ENCODE data around the gene ADAP1.

ADAP1 gene

DNA sequence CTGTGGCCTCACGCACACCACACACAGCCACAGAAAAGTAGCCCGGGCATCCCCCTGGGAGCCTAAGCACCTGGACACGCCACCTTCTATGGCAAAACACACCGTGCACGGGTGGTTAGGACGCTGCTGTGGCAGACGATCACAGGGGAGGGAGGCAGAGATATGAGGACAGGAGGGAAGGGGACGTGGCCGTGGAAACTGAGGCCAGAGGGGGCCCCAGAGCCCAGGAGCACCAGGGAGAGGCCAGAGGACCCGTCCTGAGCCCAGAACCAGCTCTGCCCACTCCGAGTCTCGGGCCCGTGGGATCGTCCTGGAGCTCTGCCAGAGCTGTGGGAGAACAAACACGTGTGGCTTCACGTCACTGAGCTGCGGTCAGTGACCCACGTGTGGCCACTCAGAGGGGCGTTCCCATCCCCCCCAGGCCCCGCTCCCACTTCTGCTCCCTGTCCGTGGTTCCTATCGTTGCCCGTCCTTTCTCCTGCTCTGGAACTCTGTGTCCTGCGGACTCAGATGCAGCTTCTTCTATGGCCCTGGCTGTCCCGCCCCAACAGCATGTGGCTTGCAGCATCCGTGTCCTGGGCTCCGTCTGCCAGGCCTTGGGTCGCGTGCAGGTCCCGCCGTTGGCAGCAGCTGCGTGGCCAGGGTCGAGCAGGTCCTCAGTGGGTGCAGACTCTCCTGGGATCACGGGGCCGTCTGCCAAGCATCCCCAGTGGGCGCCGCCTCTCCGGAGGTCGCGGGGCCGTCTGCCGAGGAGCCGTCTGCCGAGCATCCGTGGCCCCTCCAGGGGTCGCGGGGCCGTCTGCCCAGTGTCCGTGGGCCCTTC, 47.1 kb downstream of the ADAP1 start:
- no peak for DNase-seq

DNA sequence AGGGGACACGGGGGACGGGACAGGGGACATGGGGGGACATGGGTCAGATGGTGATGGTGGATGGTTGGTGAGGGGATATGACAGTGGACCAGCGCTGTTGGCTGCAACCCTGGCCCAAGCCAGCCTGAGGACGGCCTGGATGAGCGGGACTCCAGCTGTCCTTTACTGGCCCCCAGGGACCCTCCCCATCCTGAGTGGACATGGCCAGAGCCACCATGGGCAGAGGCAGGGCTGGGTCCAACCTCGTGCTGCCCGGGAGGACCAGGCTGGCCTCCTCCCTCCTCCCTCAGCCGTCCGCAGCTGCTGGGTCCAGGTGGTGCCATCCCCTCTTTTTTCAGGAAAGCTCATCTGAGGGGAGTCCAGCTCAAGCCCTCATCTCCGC, 47.7 kb downstream of the ADAP1 start:
- DNase-seq: no peak

DNA sequence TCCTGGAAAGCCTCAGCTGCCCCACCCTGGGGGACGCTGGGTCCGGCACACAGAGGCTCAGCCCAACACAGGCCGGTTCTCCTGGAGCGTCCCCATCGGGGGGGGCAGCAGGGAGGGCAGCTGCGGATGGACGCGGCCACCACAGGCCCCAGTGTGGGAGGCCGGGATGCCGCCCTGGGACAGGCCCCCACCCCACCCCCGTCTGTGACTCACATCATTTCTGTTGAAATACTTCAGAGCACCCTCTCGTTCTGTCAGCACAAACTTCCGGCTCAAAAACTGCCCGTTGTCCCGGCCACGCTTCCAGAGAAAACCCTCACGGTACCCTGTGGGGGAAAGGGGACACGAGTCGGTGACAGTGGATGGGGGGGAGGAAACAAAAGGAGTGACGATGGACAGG, 49.6 kb downstream of the ADAP1 start:
- no peak for DNase-seq

DNA sequence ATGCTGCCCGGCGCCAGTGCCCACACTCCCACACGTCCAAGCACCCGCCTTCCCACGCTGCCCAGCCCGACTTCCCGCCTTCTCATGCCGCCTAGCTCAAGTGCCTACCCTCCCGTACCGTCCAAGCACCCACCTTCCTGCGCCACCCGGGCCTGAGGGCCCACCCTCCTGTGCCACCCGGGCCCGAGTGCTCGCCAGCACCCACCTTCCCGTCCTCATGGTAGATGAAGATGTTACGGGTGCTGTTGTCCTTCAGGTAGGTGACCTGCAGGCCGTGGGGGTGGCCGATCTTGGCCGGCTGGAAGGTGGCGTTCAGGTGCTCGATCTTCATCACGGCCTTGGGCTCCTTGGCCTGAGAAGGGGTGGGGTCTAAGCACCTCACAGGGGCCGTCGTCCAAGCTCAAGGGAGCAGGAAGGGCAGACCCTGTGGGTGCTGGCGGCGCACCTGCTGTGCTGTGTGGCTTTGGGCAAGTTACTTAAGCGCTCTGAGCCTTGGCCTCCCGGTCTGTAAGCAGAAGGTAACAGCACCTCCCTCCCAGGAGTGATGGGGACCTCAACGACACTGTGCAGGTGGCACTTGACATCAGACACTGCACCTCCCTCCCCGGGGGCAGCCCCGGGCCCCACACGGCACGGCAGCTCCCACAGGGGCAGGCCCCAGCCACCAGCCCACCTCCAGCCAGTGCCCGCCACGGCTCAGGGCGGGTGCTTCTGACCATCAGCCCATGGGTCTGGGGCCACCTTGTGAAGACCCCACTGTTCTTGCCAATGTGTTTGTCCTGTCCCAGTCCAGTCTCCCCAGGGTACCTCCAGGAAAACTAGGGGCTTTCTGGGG, 50.3 kb downstream of the ADAP1 start:
- DNase-seq: no peak

DNA sequence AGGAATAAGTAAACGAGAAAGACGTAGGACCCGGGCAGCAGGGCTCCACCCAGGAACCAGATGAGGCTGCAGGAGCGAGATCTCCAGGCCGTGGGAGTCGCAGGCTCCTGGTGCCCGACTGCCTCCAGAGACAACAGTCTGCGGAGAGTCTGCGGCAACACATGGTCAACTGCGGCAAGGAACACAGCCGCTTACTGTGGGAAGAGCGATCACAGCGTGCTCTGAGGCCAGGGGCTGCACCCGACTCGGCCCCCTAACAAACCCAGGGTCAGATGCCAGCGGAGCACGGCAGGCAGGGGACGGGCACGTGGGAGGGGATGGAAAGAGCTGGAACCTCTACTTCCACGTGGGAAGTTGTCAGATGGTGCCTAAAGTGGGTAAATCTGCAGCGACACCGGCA, 51.5 kb downstream of the ADAP1 start:
- DNase-seq: no peak

DNA sequence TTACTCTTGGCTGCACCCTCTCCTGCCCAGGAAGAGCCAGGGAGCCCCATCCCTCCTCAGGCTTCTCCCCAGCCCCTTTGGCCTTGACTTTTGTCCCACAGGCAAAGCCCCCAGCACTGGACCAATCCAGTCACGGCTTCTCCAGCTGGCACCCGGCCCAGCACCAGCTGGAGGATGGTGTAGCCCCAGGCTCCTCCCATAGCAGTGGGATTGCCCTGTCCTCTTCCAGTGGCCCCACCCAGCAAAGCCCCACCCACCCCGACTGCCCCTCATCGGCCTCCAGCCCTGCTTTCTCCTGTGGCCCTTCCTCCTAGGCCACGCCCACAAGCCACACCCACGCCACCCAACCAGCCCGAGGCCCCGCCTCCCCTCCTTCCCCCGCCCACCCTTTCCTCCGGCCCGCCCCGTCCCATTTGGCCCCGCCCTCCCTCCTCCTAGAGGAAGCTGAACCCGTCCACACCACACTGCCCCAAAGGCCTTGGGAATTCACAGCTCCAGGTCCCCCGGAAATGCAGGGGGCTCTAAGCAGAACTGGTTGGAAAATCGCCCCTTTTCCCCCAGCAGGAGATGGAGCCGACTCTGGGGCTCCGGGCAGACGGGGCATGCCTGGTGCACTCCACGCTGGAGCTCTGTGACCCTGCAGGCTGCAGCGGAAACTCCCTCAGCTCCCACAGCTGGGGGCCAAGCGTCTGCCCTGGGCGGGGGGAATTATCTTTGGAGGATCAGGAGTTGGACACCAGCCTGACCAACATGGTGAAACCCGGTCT, 52.9 kb downstream of the ADAP1 start:
- DNase-seq: peak; percentile 55

DNA sequence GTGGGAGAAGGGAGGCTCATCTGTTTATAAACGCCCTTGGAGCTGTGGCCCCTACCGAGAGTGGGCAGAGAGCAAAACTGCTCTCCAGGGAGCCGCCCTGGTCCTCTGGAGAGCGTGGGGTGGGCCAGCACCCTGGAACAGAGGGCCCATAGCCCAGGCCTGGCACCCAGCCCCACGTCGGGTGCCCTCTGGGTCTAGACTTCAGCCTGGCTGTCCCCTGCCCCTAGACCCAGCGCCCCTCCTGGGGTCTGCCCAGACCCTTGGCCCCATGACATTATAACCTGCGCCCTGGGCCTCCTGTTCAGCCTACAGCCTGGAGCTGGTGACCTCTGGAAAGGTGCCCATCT, 53.5 kb downstream of the ADAP1 start:
- no peak for DNase-seq

DNA sequence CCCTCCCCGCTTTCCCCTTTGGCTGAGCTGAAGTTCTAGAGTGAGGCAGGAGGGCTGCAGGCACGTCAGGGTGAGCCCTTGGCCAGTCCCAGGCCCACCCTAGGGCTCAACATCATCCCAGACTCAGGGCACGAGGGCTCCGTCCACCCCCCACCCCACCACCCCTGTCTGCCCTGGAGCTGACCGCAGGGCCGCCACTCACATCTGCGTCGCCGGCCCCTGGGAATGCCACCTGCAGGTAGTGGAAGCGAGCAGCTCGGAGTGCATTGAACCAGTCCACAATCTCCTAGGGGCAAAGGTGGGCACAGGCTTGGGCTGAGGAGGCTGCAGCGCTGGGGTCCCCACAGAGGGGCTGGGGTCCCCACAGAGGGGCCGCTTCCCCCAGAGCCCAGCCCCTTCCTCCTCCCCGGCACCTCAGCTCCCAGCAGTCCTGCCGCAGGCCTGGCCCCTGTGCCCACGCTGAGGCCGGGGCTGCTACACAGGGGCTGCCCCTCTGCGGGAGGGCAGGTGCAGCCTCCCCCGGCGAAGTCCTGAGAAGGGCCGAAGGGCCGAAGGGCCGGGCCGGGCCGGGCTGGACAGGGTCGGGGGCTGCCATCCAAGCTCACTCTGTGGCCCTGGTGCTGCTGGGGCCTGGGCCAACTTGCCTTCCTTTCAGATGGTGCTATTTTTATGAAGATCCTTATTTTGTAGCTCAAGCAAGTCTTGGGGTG, 54.0 kb downstream of the ADAP1 start:
- no peak for DNase-seq

DNA sequence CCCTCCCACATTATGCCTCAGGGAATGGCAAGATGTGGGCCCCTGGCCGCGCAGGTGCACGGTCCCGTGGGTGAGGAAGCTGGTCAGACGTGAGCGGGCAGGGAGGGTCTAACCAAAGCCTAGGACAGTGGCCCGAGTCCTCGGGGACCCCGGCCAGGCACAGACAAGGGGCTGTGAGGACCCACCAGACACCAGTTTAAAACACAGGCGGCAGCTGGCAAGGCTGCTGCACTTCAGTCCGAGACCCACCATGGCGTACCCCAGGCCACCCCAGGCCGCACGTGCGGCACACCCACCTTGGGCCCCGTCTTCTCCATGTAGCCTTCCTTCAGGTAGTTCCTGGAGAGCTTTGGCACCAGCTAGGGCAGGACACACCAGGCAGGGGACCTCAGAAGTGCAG, 54.7 kb downstream of the ADAP1 start:
- DNase-seq: no peak

DNA sequence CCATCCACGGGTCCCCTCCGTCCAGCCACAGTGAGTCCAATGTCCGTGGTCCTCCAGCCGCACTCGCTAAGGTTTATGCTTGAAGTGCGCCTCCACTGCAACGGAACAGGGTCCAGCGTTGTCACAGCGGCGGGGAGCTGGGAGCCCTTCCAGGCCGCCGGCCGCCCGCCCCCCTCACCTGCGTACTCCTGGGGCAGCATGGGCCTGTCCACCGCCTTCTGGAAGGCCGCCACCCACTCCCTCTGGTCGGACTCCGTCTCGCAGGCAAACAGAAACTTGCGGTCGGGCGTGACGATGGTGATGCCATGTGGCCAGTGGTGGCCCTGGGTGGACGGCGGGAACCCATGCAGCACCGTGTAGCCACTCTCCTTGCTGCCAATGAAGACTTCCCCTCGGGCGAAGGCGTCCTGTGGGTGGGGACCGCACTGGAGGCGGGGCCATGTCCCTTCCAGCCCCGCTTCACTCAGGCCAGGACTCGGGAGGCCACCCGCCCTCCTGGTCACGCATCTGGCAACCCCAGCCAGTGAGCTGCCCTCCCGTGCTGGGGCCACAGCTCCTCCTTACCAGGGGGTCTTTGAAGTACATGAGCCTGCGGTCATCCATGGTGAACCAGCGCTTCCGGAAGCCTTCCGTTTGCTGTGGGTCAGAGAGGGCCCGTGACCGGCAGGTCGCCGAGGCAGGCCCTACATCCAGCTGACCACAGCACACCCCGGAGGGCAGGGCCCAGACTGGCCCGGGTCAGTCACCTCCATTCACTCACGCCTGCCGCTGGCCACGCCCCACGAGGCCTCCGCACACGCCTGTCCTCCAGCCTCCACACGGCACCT, 55.4 kb downstream of the ADAP1 start:
- DNase-seq: no peak

DNA sequence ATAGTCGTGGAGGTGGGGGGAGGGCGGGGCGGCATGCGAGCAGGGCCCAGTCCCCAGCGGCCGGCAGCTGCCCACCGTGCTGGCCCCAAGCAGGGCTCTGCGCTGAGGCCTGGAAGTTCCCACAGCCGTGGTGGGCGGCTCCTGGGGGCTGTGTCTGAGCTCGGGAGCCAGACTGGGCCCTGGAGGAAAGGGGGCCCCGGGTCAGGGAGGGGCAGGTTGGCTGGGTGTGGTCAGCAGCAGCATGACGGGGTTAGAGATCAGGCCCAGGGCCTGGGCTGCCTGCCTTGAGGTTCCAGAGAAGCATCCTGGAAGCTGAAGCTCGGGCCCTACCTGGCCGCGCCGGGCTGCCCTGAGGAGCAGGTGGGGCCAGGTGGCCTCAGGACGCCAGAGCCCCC, 56.0 kb downstream of the ADAP1 start:
- no peak for DNase-seq

DNA sequence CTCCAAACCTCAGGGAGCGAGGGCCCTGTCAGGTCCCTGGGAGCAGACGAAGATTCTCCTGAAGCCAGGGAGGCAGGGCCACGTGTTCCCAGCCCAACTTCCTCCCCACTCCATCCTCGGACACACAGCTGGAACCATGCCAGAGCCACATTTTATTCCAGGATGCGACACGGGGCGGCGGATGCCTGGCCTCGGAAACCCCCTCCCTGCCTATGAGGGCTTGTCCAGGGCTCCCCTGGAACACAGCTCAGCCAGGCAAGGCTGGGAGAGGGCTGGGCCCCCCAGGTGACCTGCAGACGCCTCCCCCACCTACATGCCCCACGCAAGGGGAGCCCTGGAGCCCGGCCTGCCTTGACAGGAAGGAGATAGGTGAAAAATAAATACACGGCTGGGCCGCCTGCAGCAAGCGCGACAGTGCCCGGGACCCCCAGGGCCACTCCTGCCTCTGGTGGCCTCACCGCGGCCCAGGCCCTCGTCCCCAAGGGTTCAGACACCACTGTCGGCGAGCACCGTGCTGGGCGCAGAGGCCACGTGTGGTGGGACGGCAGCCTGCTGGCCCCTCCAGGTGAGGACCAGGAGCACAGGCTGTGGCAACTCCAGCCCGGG, 56.6 kb downstream of the ADAP1 start:
- no peak for DNase-seq

DNA sequence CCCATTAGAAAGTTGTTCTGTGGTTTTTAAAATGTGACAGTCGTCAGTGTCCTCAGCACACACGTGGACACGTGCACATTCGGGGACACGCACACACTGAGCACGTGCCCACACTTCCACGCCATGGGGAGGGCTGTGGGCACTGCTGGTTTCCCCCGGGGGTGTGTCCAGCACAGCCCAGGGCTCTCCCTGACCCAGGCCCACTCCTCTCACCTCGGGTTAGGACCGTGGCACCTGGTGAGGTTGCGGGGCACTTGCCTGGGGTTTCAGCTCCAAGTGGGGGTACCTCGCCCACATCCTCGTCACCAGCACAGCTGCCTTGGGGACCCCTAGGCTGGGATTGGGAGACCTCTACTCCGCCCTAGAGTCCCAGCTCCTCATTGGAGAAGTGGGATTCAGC, 57.4 kb downstream of the ADAP1 start:
- DNase-seq: no peak

DNA sequence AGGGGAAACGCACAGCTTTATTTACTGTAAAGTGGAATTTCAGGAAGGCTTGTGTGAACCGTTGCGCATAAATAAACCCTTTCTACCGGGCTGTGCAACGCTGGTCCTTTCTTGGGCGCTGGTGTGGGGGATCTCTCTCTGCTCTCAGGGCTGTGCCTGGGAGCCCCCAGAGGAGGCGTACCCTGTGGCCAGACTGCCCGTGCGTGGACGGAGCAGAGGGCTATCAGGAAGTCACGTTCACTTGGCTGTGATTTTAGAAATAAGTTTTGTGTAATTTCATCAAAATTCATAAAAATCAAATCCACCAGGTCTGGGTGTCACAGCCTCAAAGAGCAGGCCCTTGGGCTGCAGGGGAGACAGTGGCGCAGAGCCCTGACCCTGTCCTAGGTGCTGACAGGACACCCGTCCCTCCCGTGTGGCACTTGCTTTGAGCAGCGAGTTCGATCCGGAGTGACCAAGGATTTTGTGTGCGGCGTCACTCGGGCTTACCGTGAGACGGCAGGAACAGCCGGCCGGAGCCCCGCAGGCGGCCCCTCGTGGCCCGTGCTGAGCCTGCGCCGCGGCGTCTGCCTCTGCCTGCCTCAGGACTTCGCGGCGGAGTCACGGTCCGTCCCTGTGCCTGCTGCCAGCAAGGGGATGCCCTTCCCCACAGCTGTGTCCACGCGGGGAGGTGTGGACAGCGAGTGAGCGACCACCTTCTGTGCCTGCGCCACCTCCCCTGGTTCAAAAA, 58.0 kb downstream of the ADAP1 start:
- DNase-seq: no peak

DNA sequence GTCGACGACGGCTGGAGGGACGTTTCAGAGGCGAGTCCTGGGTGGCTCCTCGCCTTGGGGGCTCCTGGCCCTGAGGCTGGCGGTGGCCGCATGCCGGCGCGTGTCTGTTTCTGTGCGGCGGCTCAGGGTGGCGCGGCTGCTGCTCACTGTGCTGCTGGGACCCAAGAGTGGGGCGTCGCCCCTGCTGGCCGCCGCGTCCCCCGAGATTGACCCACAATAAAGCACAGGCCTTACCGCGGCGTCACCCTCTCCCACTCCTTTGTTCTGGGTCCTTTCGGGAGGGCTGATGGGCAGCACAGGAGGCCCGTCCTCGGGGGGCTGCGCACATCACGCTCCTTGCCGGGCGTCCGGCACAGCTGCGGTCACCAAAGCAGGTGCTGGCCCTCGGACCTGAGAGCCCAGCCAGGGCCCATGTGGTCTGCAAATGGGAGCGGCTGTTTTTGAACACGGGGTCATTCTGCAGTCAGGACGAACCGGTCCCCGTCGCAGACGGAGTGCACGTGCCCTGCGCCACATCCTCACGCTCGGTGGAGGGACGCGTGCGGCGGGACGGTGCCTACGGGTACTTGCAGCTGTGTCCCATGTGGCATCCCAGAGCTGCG, 58.9 kb downstream of the ADAP1 start:
- DNase-seq: no peak

DNA sequence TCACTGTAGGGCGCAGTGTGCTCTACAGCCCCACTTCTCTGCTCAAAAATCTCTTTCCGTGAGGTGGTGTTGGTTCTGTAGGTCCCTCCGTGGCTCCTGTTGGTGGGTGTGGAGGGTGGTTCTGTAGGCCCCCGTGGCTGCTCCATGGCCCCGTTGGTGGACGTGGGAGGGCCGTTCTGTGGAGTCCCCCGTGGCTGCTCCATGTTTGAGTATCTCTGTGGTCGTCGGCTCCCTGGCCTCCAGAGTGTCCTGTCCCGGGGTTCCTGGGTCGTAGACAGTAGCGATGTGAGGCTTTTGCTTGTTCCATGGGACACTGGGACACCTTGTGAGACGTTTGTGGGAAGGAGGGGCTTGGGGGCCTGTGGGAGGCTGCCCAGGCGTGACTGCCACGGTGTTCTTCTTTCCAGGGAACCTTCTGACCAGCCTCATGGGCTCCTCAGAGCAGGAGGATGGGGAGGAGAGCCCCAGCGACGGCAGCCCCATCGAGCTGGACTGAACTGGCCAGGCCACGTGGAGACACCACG, 59.5 kb downstream of the ADAP1 start:
- DNase-seq: no peak

DNA sequence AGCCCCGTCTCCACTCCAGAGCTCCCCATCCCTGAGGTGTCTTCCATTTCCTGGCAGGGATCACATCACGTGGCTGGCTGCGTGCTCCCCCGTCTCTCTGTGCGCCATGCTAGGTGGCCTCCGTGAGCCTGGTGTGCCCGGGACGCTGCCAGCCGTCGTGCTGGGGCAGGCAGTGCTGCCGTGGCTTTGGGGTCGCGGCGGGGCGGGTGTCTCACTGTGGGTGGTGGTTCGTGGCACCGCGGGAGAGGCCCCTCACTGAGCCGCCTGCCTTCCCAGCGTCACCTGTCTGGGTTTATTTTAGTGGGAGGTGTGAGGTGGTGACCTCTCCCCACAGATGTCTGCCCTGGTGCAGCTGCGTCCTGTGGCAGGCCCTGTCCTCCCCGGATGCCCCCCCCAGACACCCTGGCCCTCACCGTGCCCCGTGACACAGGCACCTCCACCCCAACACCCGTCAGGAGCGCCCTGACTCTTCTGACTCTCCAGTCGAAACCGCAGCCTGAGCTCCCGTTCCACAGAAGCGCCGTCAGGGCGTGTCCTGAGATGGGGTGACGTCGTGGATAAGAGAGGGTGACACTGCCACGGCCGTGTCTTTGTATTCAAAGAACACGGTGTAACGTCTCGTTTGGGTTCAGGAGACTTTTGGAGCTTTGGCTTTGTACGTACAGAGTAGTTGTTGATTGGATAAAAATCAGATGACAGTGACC, 60.2 kb downstream of the ADAP1 start:
- no peak for DNase-seq

DNA sequence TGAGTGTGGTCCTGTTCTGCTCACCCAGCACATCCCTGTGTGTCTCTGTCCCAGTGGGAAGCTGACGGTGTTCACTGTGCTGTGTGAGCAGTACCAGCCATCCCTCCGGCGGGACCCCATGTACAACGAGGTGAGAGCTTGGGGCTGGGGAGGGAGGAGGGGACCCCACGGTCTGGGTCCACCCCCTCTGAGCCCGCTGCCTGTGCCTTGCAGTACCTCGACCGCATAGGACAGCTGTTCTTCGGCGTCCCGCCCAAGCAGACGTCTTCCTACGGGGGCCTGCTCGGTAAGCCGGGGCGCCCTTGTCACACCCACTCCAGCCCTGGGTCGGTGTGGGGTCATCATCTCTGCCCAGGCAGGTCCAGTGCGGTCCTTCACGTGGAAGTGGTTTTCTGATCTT, 60.8 kb downstream of the ADAP1 start:
- DNase-seq: no peak
